NT2/D1 (cell line): ENCODE results near the gene DNAH8.

Source experiments
- DNase-seq: peaks from one replicate; pipeline ENCODE4 v3.0.0-alpha.2; 2011; ENCODE audit warnings: low read depth, low spot score
- H3K27me3 ChIP-seq: 2 replicates; pipeline ENCODE4 v1.6.0; 2011; ENCODE audit warnings: mild to moderate bottlenecking; ENCODE audit not compliant: insufficient read length, insufficient read depth
- H3K36me3 ChIP-seq: 2 replicates; pipeline ENCODE4 v1.6.1; 2011; ENCODE audit warnings: mild to moderate bottlenecking, low read length, mixed read lengths; ENCODE audit not compliant: insufficient read depth, insufficient read length
- H3K4me1 ChIP-seq: 2 replicates; pipeline ENCODE4 v1.5.1; 2011; ENCODE audit not compliant: insufficient read depth, insufficient read length
- H3K4me3 ChIP-seq: 2 replicates; pipeline ENCODE4 v1.5.1; 2011; ENCODE audit warnings: low read depth; ENCODE audit not compliant: insufficient read length
- H3K9ac ChIP-seq: 2 replicates; pipeline ENCODE4 v1.6.0; 2011; ENCODE audit warnings: low read depth; ENCODE audit not compliant: insufficient read length
- H3K9me3 ChIP-seq: 2 replicates; pipeline ENCODE4 v1.5.1; 2011; ENCODE audit warnings: mild to moderate bottlenecking, low read length; ENCODE audit not compliant: insufficient read depth
- SUZ12 ChIP-seq: IDR thresholded peaks from 2 replicates; pipeline ENCODE4 v1.6.1; 2011; ENCODE audit not compliant: insufficient read length, insufficient read depth; ENCODE audit errors: extremely low read depth
- YY1 ChIP-seq: IDR thresholded peaks from 2 replicates; pipeline ENCODE4 v1.6.1; 2011; ENCODE audit not compliant: insufficient read length, insufficient read depth
- ZNF274 ChIP-seq: IDR thresholded peaks from 2 replicates; pipeline ENCODE4 v1.6.1; 2011; ENCODE audit warnings: mild to moderate bottlenecking, low read depth, low read length

DNAH8 gene

GRCh38 chr6:38715016-38715689, at the start of gene DNAH8:
Gene DNAH8, plus strand, starts transcription at chr6:38715311. Its CDS starts 7,499 bp downstream, at chr6:38722810.
- no peak for DNase-seq
- Histone ChIP-seq H3K4me3 (no peak within 1 kb of the TSS), H3K9me3 (peaks cover 11% of the 10 kb centered on the region; the same call in 1 of the 2 replicates)

GRCh38 chr6:38671885-38672467, 43.1 kb upstream of the DNAH8 start:
- peaks cover 15% of the 10 kb centered on the region for H3K36me3 ChIP-seq
- H3K9ac ChIP-seq = no peak overlapping the region
- TF ChIP-seq ZNF274 (no peak), YY1 (no peak), SUZ12 (no peak)
- H3K4me3 ChIP-seq = no peak overlapping the region
- DNase-seq = peak; percentile 33
- H3K9me3 ChIP-seq = no peaks in the 10 kb centered on the region
- H3K4me1 ChIP-seq = no peaks in the 10 kb centered on the region
- no peaks in the 10 kb centered on the region for H3K27me3 ChIP-seq

More at GRCh38 chr6:38715016-38715689, at the start of gene DNAH8:
- peaks cover 3% of the 10 kb centered on the region for H3K4me1 ChIP-seq
- peaks cover 20% of the 10 kb centered on the region for H3K27me3 ChIP-seq
- H3K36me3 ChIP-seq = no peaks in the 10 kb centered on the region
- TF ChIP-seq YY1 (no peak), ZNF274 (no peak), SUZ12 (peak; percentile 51)
- no peak within 1 kb of the TSS for H3K9ac ChIP-seq

- Histone ChIP-seq H3K9me3 (no peaks in the 10 kb centered on the region), H3K36me3 (peaks cover 28% of the 10 kb centered on the region), H3K4me1 (no peaks in the 10 kb centered on the region), H3K9ac (no peak overlapping the region), H3K27me3 (no peaks in the 10 kb centered on the region), H3K4me3 (no peak overlapping the region)
- DNase-seq = no peak
- TF ChIP-seq YY1 = no peak
- no peak for TF ChIP-seq ZNF274
Measured at GRCh38 chr6:38673397-38674165, 41.5 kb upstream of the DNAH8 start.

GRCh38 chr6:38676236-38676973, 38.7 kb upstream of the DNAH8 start:
- Histone ChIP-seq H3K4me3 (no peak overlapping the region), H3K9ac (no peak overlapping the region), H3K27me3 (no peaks in the 10 kb centered on the region), H3K36me3 (peaks cover 39% of the 10 kb centered on the region), H3K4me1 (no peaks in the 10 kb centered on the region), H3K9me3 (no peaks in the 10 kb centered on the region)
- no peak for DNase-seq
- TF ChIP-seq YY1 (no peak), SUZ12 (no peak), ZNF274 (no peak)

- no peak for DNase-seq
- TF ChIP-seq ZNF274 (no peak), SUZ12 (no peak), YY1 (no peak)
- Histone ChIP-seq H3K4me3 (no peak overlapping the region), H3K9ac (no peak overlapping the region), H3K36me3 (peaks cover 45% of the 10 kb centered on the region), H3K9me3 (no peaks in the 10 kb centered on the region), H3K27me3 (no peaks in the 10 kb centered on the region), H3K4me1 (no peaks in the 10 kb centered on the region)
Measured at GRCh38 chr6:38676974-38677544, 38.1 kb upstream of the DNAH8 start.

- Histone ChIP-seq H3K4me3 (no peak overlapping the region), H3K9me3 (no peaks in the 10 kb centered on the region), H3K9ac (no peak overlapping the region), H3K4me1 (no peaks in the 10 kb centered on the region), H3K27me3 (no peaks in the 10 kb centered on the region), H3K36me3 (peaks cover 56% of the 10 kb centered on the region)
- DNase-seq = no peak
- TF ChIP-seq YY1 (no peak), ZNF274 (no peak), SUZ12 (no peak)
Measured at GRCh38 chr6:38678178-38678760, 36.8 kb upstream of the DNAH8 start.
